Esophagus squamous epithelium (tissue), 4 donors: ENCODE measurements around the gene TFCP2.

Experiments
- CTCF ChIP-seq, 6 experiments: fragments of 450-650 bp in 4 of 6; fragments of 200-600 bp in 2 of 6; sonication (generic) in 2 of 6; IDR thresholded peaks; one replicate each; pipeline ENCODE4 v1.5.1; 2016 to 2019; ENCODE audit warnings: antibody characterized with exemption in 6 of 6, mild to moderate bottlenecking in 4 of 6, moderate library complexity in 4 of 6
- POLR2A ChIP-seq, 4 donors: fragments of 450-650 bp; IDR thresholded peaks; one replicate each; pipeline ENCODE4 v1.6.1; 2017; ENCODE audit warnings: antibody characterized with exemption in 4 of 4, mild to moderate bottlenecking in 4 of 4, moderate library complexity in 3 of 4

DNA sequence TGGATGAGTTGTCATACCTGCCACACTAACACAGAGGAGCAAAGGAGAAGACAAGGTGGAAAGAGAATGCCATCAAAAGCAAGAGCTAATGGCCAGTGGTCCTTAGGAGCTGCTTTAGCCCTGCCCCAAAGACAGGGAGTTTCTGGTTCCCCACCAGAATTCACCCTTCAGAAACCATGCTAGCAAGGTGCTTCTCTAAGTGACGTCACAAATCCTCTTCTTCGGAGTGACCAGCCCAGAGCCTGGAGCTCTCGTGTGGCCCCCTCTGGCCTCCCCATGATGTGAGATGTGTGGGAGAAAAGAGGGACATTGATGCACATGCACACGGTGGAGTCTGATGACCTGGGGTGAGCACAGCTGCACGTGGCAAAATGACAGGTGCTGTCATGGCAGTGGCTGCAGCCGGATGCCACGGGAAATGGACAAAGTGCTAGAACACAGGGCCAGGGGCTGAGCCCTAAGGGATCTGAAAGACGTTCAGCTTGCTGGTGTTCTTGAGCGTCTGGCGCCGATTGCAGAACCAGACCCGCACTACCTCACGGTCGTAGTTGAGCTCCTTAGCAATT is 16.9 kb upstream of the TFCP2 start:
- TF ChIP-seq CTCF (IDR thresholded peaks at IDR 0.05) (no peak), POLR2A (IDR thresholded peaks at IDR 0.05) (no peak)
